Activated T-cell treated with anti-CD3 and anti-CD28 coated beads for 4 hours (primary cell): ENCODE results near the gene SNTG2.

Source experiments
- DNase-seq: peaks from one replicate; pipeline ENCODE4 v3.0.0-alpha.2; 2020

SNTG2 gene

GRCh38 chr2:954687-955000, 4.0 kb downstream of the SNTG2 start:
- DNase-seq, result no peak

- DNase-seq, result no peak
Observed at GRCh38 chr2:955829-956731, 5.4 kb downstream of the SNTG2 start.

GRCh38 chr2:959457-959856, 8.8 kb downstream of the SNTG2 start:
- DNase-seq, result no peak

- no peak for DNase-seq
Observed at GRCh38 chr2:960061-960736, 9.6 kb downstream of the SNTG2 start.

- no peak for DNase-seq
Observed at GRCh38 chr2:961786-962185, 11.1 kb downstream of the SNTG2 start.

- no peak for DNase-seq
Observed at GRCh38 chr2:963876-964275, 13.2 kb downstream of the SNTG2 start.

- no peak for DNase-seq
Observed at GRCh38 chr2:964562-964961, 13.9 kb downstream of the SNTG2 start.

- no peak for DNase-seq
Observed at GRCh38 chr2:965640-966147, 15.0 kb downstream of the SNTG2 start.

GRCh38 chr2:973129-973528, 22.5 kb downstream of the SNTG2 start:
- no peak for DNase-seq

- no peak for DNase-seq
Observed at GRCh38 chr2:974054-974453, 23.4 kb downstream of the SNTG2 start.

- no peak for DNase-seq
Observed at GRCh38 chr2:974502-974901, 23.9 kb downstream of the SNTG2 start.

- no peak for DNase-seq
Observed at GRCh38 chr2:975095-975494, 24.4 kb downstream of the SNTG2 start.

- DNase-seq, result no peak
Observed at GRCh38 chr2:979069-979928, 28.6 kb downstream of the SNTG2 start.

- DNase-seq, result no peak
Observed at GRCh38 chr2:980176-980575, 29.5 kb downstream of the SNTG2 start.

GRCh38 chr2:981258-981657, 30.6 kb downstream of the SNTG2 start:
- no peak for DNase-seq

- no peak for DNase-seq
Observed at GRCh38 chr2:981759-982158, 31.1 kb downstream of the SNTG2 start.

- no peak for DNase-seq
Observed at GRCh38 chr2:985317-985898, 34.8 kb downstream of the SNTG2 start.

GRCh38 chr2:987789-988188, 37.1 kb downstream of the SNTG2 start:
- DNase-seq, result no peak

- DNase-seq, result no peak
Observed at GRCh38 chr2:989781-990467, 39.3 kb downstream of the SNTG2 start.

GRCh38 chr2:990970-991369, 40.3 kb downstream of the SNTG2 start:
- no peak for DNase-seq

- no peak for DNase-seq
Observed at GRCh38 chr2:1002350-1002749, 51.7 kb downstream of the SNTG2 start.

- no peak for DNase-seq
Observed at GRCh38 chr2:1004398-1004797, 53.7 kb downstream of the SNTG2 start.
